MM.1S (cell line): ENCODE data around the gene TBC1D19.

Experiments used
- CTCF ChIP-seq: fragments of 300-600 bp; sonication (generic); IDR thresholded peaks from 2 replicates; pipeline ENCODE4 v1.5.1; 2016; ENCODE audit warnings: antibody characterized with exemption, low read length, mixed read lengths
- EZH2 ChIP-seq: fragments of 300-600 bp; sonication (generic); optimal IDR thresholded peaks from 2 replicates; pipeline ENCODE3; 2017; ENCODE audit warnings: low read depth, mild to moderate bottlenecking, antibody characterized with exemption, low read length, mixed read lengths

GRCh38 chr4:26749867-26750266 is 166.0 kb downstream of the TBC1D19 start:
- no peak for TF ChIP-seq CTCF
- TF ChIP-seq EZH2 = no peak
